ENCODE data around the gene PPP2R2C. TPM values are rescaled to one million over a fixed set of nuclear protein-coding genes. Genes with fewer than 3 reads are reported as not detected.

PPP2R2C gene
- total and polyA plus RNA-seq, 4 donors, result 0.25 to 1.3 (median 0.65) TPM; not detected in 1

DNA sequence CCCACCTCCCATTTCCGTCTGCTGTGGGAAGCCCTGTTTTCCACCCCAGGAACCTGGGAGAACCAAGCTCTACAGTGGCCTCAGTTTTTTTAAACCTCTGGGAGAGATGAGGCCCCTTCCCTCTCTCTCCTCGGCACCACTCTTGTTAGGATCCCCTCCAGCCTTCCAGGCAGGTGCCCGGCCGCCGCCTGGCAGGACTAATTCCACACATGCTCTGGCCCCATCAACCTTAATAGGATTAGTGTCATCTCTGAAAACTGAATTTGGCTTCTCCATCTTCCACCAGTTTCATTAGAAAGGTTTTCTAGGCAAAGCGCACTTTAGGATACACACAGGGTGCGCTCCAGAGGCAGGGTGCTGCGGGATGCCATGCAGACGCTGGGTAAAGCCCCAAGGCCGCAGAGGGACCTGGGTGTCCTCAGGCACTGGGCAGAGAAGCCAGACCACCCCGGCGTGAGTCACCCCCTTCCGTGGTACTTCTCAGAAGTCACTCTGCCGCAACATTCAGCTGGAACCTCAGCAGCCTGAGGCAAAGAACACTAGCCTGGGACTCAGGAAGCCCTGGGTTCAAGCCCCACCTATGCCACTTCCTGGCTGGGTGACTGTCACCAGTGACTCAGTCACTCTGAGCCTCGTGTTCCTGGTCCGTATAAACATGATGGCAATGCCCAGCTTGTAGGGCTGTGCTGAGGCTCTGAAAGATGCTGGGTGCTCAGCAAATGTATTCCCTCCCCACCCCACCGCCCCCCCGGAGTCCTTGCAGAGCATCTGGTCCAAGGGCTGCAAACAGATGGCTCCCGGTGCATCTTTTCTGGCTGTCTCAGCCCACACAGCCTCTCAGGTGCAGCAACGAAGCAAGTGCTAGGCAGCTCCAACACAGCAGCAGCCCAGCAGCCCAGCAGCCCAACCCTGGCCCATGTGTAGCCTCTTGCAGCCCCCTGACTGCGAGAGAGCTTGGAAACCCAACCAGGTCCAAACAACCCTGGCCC, 29.1 kb downstream of the PPP2R2C start:
- Histone ChIP-seq H3K27ac (ENCODE audit: low read depth in 1 of 2, low read length in 2 of 2) (no peak overlapping the region), H3K4me3 (ENCODE audit: low read length in 2 of 2) (no peak overlapping the region), H3K9me3 (ENCODE audit: control insufficient read depth, low read length) (no peaks in the 10 kb centered on the region), H3K36me3 (ENCODE audit: control insufficient read depth in 1 of 2, insufficient read depth in 2 of 2, low read length in 1 of 2) (no peaks in the 10 kb centered on the region), H3K4me1 (ENCODE audit: control insufficient read depth in 1 of 2, insufficient read depth in 2 of 2, low read length in 2 of 2) (no peaks in the 10 kb centered on the region), H3K27me3 (ENCODE audit: control insufficient read depth in 1 of 2, insufficient read depth in 2 of 2, low read length in 1 of 2) (no peaks in the 10 kb centered on the region)
- DNase-seq (peak in 1 of 2 donors; percentile 53), ATAC-seq (ENCODE audit: low FRiP score) (no peak)
- intact Hi-C loops (cut with DNase I), result no loop called here
- WGBS, 2 donors, result 93 to 95% methylated on average over 21 of the region's 21 CpGs

DNA sequence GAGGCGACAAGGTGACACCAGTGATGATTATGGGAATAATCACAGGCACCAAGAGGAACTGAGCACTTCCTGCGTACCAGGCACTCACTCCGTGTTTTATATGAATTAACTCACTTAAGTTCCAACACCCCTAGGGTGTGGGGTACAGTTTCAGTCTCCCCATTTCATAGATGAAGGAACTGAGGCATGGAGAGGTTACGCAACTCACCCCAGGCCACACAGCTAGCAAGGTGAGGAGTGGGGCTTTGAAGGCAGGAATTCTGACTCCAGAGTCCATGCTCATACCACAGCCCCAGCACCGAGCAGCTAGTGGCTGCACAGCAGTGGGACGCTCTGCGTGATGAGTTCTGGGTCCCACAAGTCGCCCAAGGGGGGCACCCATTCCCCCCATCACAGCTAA, 29.9 kb downstream of the PPP2R2C start:
- H3K4me1 ChIP-seq (ENCODE audit: control insufficient read depth in 1 of 2, insufficient read depth in 2 of 2, low read length in 2 of 2), result no peaks in the 10 kb centered on the region
- H3K27me3 ChIP-seq (ENCODE audit: control insufficient read depth in 1 of 2, insufficient read depth in 2 of 2, low read length in 1 of 2), result no peaks in the 10 kb centered on the region
- H3K27ac ChIP-seq (ENCODE audit: low read depth in 1 of 2, low read length in 2 of 2), result no peak overlapping the region
- H3K36me3 ChIP-seq (ENCODE audit: control insufficient read depth in 1 of 2, insufficient read depth in 2 of 2, low read length in 1 of 2), result no peaks in the 10 kb centered on the region
- intact Hi-C loops (cut with DNase I), result no loop called here
- peak in 1 of 2 donors; percentile 40 for DNase-seq
- no peaks in the 10 kb centered on the region for H3K9me3 ChIP-seq (ENCODE audit: control insufficient read depth, low read length)
- H3K4me3 ChIP-seq (ENCODE audit: low read length in 2 of 2), result no peak overlapping the region
- no peak for ATAC-seq (ENCODE audit: low FRiP score)
- 86 to 96% methylated on average over 8 of the region's 8 CpGs for WGBS, 2 donors

DNA sequence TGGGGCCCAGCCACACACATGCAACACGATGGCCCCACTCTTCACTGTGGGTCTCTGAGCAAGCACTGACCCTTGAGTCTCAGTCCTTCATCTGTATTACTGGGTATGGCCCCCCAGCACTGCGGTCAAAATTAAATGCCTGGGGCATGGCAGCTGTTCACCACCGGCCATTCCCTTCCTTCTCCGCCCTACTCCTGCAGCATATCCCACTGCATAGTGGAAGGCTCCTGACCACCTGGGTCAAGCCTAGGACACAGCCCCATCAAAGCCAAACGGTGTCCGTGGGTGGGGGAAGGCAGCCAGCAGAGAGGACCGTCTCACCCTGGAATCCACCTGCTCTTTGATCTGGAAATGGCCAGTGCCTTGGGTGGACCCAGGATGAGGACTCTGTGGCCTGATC, 30.7 kb downstream of the PPP2R2C start:
- ATAC-seq (ENCODE audit: low FRiP score) (no peak), DNase-seq (peak in 1 of 2 donors; percentile 46)
- Histone ChIP-seq H3K9me3 (ENCODE audit: control insufficient read depth, low read length) (no peaks in the 10 kb centered on the region), H3K4me1 (ENCODE audit: control insufficient read depth in 1 of 2, insufficient read depth in 2 of 2, low read length in 2 of 2) (no peaks in the 10 kb centered on the region), H3K36me3 (ENCODE audit: control insufficient read depth in 1 of 2, insufficient read depth in 2 of 2, low read length in 1 of 2) (no peaks in the 10 kb centered on the region), H3K27ac (ENCODE audit: low read depth in 1 of 2, low read length in 2 of 2) (no peak overlapping the region), H3K4me3 (ENCODE audit: low read length in 2 of 2) (no peak overlapping the region), H3K27me3 (ENCODE audit: control insufficient read depth in 1 of 2, insufficient read depth in 2 of 2, low read length in 1 of 2) (no peaks in the 10 kb centered on the region)
- intact Hi-C loops (cut with DNase I), result no loop called here
- 97 to 98% methylated on average over 7 of the region's 7 CpGs for WGBS, 2 donors

DNA sequence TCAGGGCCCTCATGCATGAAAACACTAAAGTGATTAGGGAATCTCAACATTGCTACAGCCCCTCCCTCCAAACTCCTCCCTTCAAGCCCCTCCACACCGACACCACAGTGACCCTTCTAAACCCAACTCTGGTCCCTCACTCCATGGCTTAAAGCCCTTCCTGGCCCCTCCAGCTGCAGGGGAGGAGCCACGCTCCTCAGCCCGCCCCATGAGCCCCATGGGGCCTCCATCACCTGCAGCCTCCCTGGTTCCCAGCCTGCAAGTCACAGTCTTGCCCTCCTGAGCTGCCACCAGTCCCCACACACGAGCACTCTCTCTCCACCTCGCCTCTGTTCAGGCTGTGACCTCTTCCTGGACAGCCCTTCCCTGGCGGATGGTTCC, 31.2 kb downstream of the PPP2R2C start:
- Histone ChIP-seq H3K9me3 (ENCODE audit: control insufficient read depth, low read length) (no peaks in the 10 kb centered on the region), H3K27me3 (ENCODE audit: control insufficient read depth in 1 of 2, insufficient read depth in 2 of 2, low read length in 1 of 2) (no peaks in the 10 kb centered on the region), H3K36me3 (ENCODE audit: control insufficient read depth in 1 of 2, insufficient read depth in 2 of 2, low read length in 1 of 2) (no peaks in the 10 kb centered on the region), H3K4me1 (ENCODE audit: control insufficient read depth in 1 of 2, insufficient read depth in 2 of 2, low read length in 2 of 2) (no peaks in the 10 kb centered on the region), H3K27ac (ENCODE audit: low read depth in 1 of 2, low read length in 2 of 2) (no peak overlapping the region), H3K4me3 (ENCODE audit: low read length in 2 of 2) (no peak overlapping the region)
- DNase-seq, result peak in 1 of 2 donors; percentile 16
- WGBS, 2 donors, result 95 to 96% methylated on average over 6 of the region's 6 CpGs
- intact Hi-C loops (cut with DNase I), result no loop called here
- no peak for ATAC-seq (ENCODE audit: low FRiP score)

DNA sequence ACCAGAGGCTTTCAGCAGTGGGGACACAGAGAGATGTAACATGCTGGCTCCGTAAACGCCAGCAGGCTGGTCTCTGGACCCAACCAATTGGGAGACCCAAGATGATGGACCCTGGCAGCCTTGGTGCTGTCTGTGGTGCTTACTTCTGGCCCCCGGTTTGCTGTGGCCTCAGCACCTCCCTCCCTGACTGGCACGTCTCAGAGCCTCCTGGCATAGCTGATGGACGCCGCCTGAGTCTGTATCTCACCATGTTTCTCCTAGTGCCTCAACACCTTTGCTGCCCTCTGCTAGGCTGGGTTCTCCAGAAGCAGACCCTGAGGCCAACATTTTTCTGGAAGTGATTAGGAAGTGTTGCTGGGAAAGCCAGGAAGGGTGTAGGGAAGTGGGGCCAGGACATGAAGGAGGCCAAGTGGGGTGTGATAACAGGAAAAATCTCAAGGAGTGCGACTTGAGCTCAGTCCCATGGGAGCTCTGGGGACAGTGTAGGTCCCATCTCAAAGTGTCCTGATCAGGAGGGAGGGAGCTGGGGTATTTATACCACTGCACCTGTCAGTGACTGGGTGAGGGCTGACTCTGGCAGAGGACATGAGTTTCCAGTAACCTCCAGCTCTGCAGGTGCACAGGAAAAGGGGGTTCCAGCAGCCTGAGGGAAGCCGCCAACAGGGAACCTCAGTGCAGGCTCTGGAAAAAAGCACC, 31.8 kb downstream of the PPP2R2C start:
- Histone ChIP-seq H3K36me3 (ENCODE audit: control insufficient read depth in 1 of 2, insufficient read depth in 2 of 2, low read length in 1 of 2) (no peaks in the 10 kb centered on the region), H3K4me1 (ENCODE audit: control insufficient read depth in 1 of 2, insufficient read depth in 2 of 2, low read length in 2 of 2) (no peaks in the 10 kb centered on the region), H3K27ac (ENCODE audit: low read depth in 1 of 2, low read length in 2 of 2) (no peak overlapping the region), H3K4me3 (ENCODE audit: low read length in 2 of 2) (no peak overlapping the region), H3K27me3 (ENCODE audit: control insufficient read depth in 1 of 2, insufficient read depth in 2 of 2, low read length in 1 of 2) (no peaks in the 10 kb centered on the region), H3K9me3 (ENCODE audit: control insufficient read depth, low read length) (no peaks in the 10 kb centered on the region)
- WGBS, 2 donors, result 71 to 72% methylated on average over 8 of the region's 8 CpGs
- DNase-seq, result peak in 1 of 2 donors; percentile 27
- intact Hi-C loops (cut with DNase I), result no loop called here
- no peak for ATAC-seq (ENCODE audit: low FRiP score)

DNA sequence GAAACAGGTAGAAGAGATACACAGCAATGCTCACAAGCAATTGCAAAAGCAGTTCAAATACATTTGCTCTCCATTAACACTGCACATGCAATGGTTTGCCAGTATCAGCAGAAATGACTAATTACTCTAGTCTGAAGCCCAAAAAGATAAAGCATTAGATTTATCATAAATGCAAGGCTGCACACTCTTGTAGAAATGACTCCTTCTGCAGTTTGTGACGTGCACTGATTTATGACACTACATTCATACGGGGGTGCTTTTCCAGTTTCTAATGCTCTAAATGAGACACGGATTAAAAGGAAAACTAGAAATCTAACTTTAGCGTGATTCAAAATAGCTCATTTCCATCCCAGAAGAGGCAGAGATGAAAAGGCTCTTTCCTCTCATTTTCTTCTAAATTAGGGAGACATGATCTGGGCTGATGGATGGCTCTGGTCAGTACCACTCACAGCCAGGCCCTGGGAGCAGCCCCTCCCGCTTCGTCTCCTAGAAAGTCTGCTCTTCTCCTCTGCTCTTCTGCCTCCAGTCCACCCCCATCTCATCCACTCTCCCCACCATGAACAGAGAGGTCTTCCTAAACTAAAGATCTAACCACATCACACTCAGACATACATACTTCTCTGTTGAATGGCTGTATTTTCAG, 33.2 kb downstream of the PPP2R2C start:
- WGBS, 2 donors, result 30 to 41% methylated on average over 6 of the region's 6 CpGs
- H3K27ac ChIP-seq (ENCODE audit: low read depth in 1 of 2, low read length in 2 of 2), result no peak overlapping the region
- H3K27me3 ChIP-seq (ENCODE audit: control insufficient read depth in 1 of 2, insufficient read depth in 2 of 2, low read length in 1 of 2), result no peaks in the 10 kb centered on the region
- H3K36me3 ChIP-seq (ENCODE audit: control insufficient read depth in 1 of 2, insufficient read depth in 2 of 2, low read length in 1 of 2), result no peaks in the 10 kb centered on the region
- intact Hi-C loops (cut with DNase I), result no loop called here
- H3K4me1 ChIP-seq (ENCODE audit: control insufficient read depth in 1 of 2, insufficient read depth in 2 of 2, low read length in 2 of 2), result no peaks in the 10 kb centered on the region
- H3K4me3 ChIP-seq (ENCODE audit: low read length in 2 of 2), result no peak overlapping the region
- H3K9me3 ChIP-seq (ENCODE audit: control insufficient read depth, low read length), result no peaks in the 10 kb centered on the region
- DNase-seq, result peak in 1 of 2 donors; percentile 9
- no peak for ATAC-seq (ENCODE audit: low FRiP score)

DNA sequence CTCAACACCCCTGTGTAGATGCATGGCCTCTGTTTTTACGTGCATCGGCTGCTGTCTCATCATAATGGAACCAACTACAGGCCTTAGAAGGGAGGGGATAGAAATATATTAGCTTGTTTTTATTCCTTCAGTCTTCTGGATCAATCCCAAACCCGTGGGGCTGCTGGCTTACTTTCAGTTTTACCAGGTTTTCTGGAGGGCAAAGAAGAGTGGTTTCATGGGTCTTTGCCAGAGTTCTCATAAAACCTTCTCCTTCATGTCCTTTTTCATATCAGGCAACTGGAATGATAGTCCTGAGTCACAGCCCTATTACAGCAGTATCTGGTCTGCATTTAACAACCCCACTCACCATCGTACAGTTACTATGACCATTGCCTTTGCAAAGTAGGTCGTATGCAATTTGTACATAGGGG, 34.6 kb downstream of the PPP2R2C start:
- H3K4me3 ChIP-seq (ENCODE audit: low read length in 2 of 2), result no peak overlapping the region
- H3K36me3 ChIP-seq (ENCODE audit: control insufficient read depth in 1 of 2, insufficient read depth in 2 of 2, low read length in 1 of 2), result no peaks in the 10 kb centered on the region
- H3K4me1 ChIP-seq (ENCODE audit: control insufficient read depth in 1 of 2, insufficient read depth in 2 of 2, low read length in 2 of 2), result no peaks in the 10 kb centered on the region
- intact Hi-C loops (cut with DNase I), result no loop called here
- DNase-seq (peak in 1 of 2 donors; percentile 11), ATAC-seq (ENCODE audit: low FRiP score) (no peak)
- no peaks in the 10 kb centered on the region for H3K27me3 ChIP-seq (ENCODE audit: control insufficient read depth in 1 of 2, insufficient read depth in 2 of 2, low read length in 1 of 2)
- H3K27ac ChIP-seq (ENCODE audit: low read depth in 1 of 2, low read length in 2 of 2), result no peak overlapping the region
- 16 to 21% methylated on average over 5 of the region's 5 CpGs for WGBS, 2 donors
- no peaks in the 10 kb centered on the region for H3K9me3 ChIP-seq (ENCODE audit: control insufficient read depth, low read length)

DNA sequence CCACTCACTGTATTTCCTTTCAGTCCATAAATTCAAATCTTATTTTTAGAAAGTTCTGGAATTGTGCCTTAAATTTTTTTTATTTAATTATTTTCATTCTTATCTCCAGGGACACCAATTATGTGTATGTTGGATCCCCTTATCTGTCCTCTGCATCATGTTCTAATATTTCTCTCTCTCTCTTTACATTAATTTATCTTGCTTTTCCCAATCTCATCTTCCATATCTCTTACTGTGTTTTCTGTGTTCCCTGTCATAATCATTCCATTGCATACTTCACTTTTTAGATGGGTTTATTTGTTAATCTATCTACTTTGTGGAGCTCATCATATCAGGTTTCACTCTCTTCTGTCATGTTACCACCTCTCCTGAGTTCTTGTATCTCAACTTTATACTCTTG, 37.4 kb downstream of the PPP2R2C start:
- H3K27ac ChIP-seq (ENCODE audit: low read depth in 1 of 2, low read length in 2 of 2), result no peak overlapping the region
- ATAC-seq (ENCODE audit: low FRiP score) (no peak), DNase-seq (no peak)
- H3K9me3 ChIP-seq (ENCODE audit: control insufficient read depth, low read length), result peaks cover 3% of the 10 kb centered on the region
- H3K36me3 ChIP-seq (ENCODE audit: control insufficient read depth in 1 of 2, insufficient read depth in 2 of 2, low read length in 1 of 2), result no peaks in the 10 kb centered on the region
- intact Hi-C loops (cut with DNase I), result no loop called here
- no peaks in the 10 kb centered on the region for H3K27me3 ChIP-seq (ENCODE audit: control insufficient read depth in 1 of 2, insufficient read depth in 2 of 2, low read length in 1 of 2)
- no peak overlapping the region for H3K4me3 ChIP-seq (ENCODE audit: low read length in 2 of 2)
- no peaks in the 10 kb centered on the region for H3K4me1 ChIP-seq (ENCODE audit: control insufficient read depth in 1 of 2, insufficient read depth in 2 of 2, low read length in 2 of 2)
